Measurements from ENCODE around the gene MUC20.
"Not testable (repeated sequence)": the region's sequence is repeated elsewhere in the genome, so short reads cannot be mapped to it uniquely, and the experiment has no call there.

Gene MUC20

GRCh38 chr3:195731356-195731905 is 10.7 kb downstream of the MUC20 start:
- no peak for DNase-seq (ENCODE audit: low read depth)

GRCh38 chr3:195732940-195733339 is 12.2 kb downstream of the MUC20 start:
- DNase-seq (ENCODE audit: low read depth) = no peak

- no peak for DNase-seq (ENCODE audit: low read depth)
Measured at GRCh38 chr3:195735036-195735695, 14.4 kb downstream of the MUC20 start.

GRCh38 chr3:195736866-195737490 is 16.2 kb downstream of the MUC20 start:
- no peak for DNase-seq (ENCODE audit: low read depth)

- not testable (repeated sequence) for DNase-seq (ENCODE audit: low read depth)
Measured at GRCh38 chr3:195737782-195738181, 17.0 kb downstream of the MUC20 start.

GRCh38 chr3:195738274-195739044 is 17.7 kb downstream of the MUC20 start:
- DNase-seq (ENCODE audit: low read depth) = no peak

- DNase-seq (ENCODE audit: low read depth) = no peak
Measured at GRCh38 chr3:195739561-195740111, 18.9 kb downstream of the MUC20 start.

- DNase-seq (ENCODE audit: low read depth) = no peak
Measured at GRCh38 chr3:195744437-195744836, 23.7 kb downstream of the MUC20 start.

- no peak for DNase-seq (ENCODE audit: low read depth)
Measured at GRCh38 chr3:195746346-195746745, 25.6 kb downstream of the MUC20 start.

- DNase-seq (ENCODE audit: low read depth) = no peak
Measured at GRCh38 chr3:195746751-195747150, 26.0 kb downstream of the MUC20 start.

GRCh38 chr3:195748661-195749060 is 27.9 kb downstream of the MUC20 start:
- DNase-seq (ENCODE audit: low read depth) = no peak

GRCh38 chr3:195749101-195749500 is 28.3 kb downstream of the MUC20 start:
- not testable (repeated sequence) for DNase-seq (ENCODE audit: low read depth)

- no peak for DNase-seq (ENCODE audit: low read depth)
Measured at GRCh38 chr3:195750797-195751520, 30.2 kb downstream of the MUC20 start.

- no peak for DNase-seq (ENCODE audit: low read depth)
Measured at GRCh38 chr3:195751560-195751959, 30.8 kb downstream of the MUC20 start.

GRCh38 chr3:195752066-195752465 is 31.3 kb downstream of the MUC20 start:
- no peak for DNase-seq (ENCODE audit: low read depth)

GRCh38 chr3:195752546-195753331 is 32.0 kb downstream of the MUC20 start:
- DNase-seq (ENCODE audit: low read depth) = no peak

- DNase-seq (ENCODE audit: low read depth) = no peak
Measured at GRCh38 chr3:195753581-195753980, 32.8 kb downstream of the MUC20 start.

GRCh38 chr3:195754141-195754540 is 33.4 kb downstream of the MUC20 start:
- no peak for DNase-seq (ENCODE audit: low read depth)

GRCh38 chr3:195754906-195755305 is 34.1 kb downstream of the MUC20 start:
- DNase-seq (ENCODE audit: low read depth) = no peak

- no peak for DNase-seq (ENCODE audit: low read depth)
Measured at GRCh38 chr3:195755391-195755790, 34.6 kb downstream of the MUC20 start.
